HepG2 (cell line): ENCODE data around the gene TTLL6. TPM values are rescaled to one million over a fixed set of nuclear protein-coding genes. Genes with fewer than 3 reads are reported as not detected.
A peak's percentile ranks its signal among the peaks of the same experiment; 100 is the strongest.

ENCODE experiments used
- ATF7 ChIP-seq, 2 experiments: fragments of 450-650 bp in 1 of 2; sonication (generic) in 1 of 2; formaldehyde crosslinking in 1 of 2; IDR thresholded peaks; 2 replicates each; pipeline versions ENCODE4 v1.4.0 to v1.6.1; 2016 to 2020; ENCODE audit warnings: antibody characterized with exemption in 1 of 2, mild to moderate bottlenecking in 1 of 2, missing genetic modification reagents in 1 of 2
- BATF2 ChIP-seq: sonication (generic); formaldehyde crosslinking; IDR thresholded peaks from 2 replicates; pipeline ENCODE4 v1.8.0; 2022; ENCODE audit warnings: mild to moderate bottlenecking, missing genetic modification reagents, moderate library complexity
- GPN1 ChIP-seq: sonication (generic); formaldehyde crosslinking; IDR thresholded peaks from 2 replicates; pipeline ENCODE4 v1.5.1; 2020; ENCODE audit warnings: missing genetic modification reagents, borderline replicate concordance
- MZF1 ChIP-seq: sonication (generic); formaldehyde crosslinking; IDR thresholded peaks from 2 replicates; pipeline ENCODE4 v1.8.1; 2023; ENCODE audit warnings: mild to moderate bottlenecking, missing genetic modification reagents, borderline replicate concordance
- NCOA2 ChIP-seq: sonication (generic); formaldehyde crosslinking; IDR thresholded peaks from 2 replicates; pipeline ENCODE4 v1.8.0; 2022; ENCODE audit warnings: inconsistent platforms
- NONO ChIP-seq, 2 experiments: fragments of 450-650 bp in 1 of 2; sonication (generic) in 1 of 2; formaldehyde crosslinking in 1 of 2; IDR thresholded peaks in 1 of 2; conservative IDR thresholded peaks in 1 of 2; 2 replicates each; pipeline versions ENCODE4 v1.6.1 to v1.8.0; 2017 to 2022; ENCODE audit warnings: mild to moderate bottlenecking in 1 of 2, missing genetic modification reagents in 1 of 2, moderate library complexity in 1 of 2
- PAX8 ChIP-seq: sonication (generic); formaldehyde crosslinking; IDR thresholded peaks from 2 replicates; pipeline ENCODE4 v1.8.0; 2022; ENCODE audit warnings: mild to moderate bottlenecking, missing genetic modification reagents, borderline replicate concordance
- RXRB ChIP-seq: IDR thresholded peaks from 2 replicates; pipeline ENCODE4 v1.6.1; 2016; ENCODE audit warnings: borderline replicate concordance, missing genetic modification reagents, missing compliant biosample characterization
- STAT5B ChIP-seq: sonication (generic); formaldehyde crosslinking; IDR thresholded peaks from 2 replicates; pipeline ENCODE4 v1.4.0; 2020; ENCODE audit warnings: missing genetic modification reagents
- ZNF143 ChIP-seq: sonication (generic); formaldehyde crosslinking; IDR thresholded peaks from 2 replicates; pipeline ENCODE4 v1.4.0; 2020; ENCODE audit warnings: missing genetic modification reagents
- ZNF256 ChIP-seq: sonication (generic); formaldehyde crosslinking; conservative IDR thresholded peaks from 2 replicates; pipeline ENCODE4 v1.4.0; 2020; ENCODE audit warnings: missing genetic modification reagents
- ZNF354B ChIP-seq: sonication (generic); formaldehyde crosslinking; IDR thresholded peaks from 2 replicates; pipeline ENCODE4 v1.8.0; 2022; ENCODE audit warnings: mild to moderate bottlenecking, missing genetic modification reagents
- ZNF543 ChIP-seq: sonication (generic); formaldehyde crosslinking; IDR thresholded peaks from 2 replicates; pipeline ENCODE4 v1.4.0; 2020; ENCODE audit warnings: mild to moderate bottlenecking, missing genetic modification reagents
- ZNF747 ChIP-seq: sonication (generic); formaldehyde crosslinking; IDR thresholded peaks from 2 replicates; pipeline ENCODE4 v1.8.1; 2023; ENCODE audit warnings: missing genetic modification reagents, mild to moderate bottlenecking, borderline replicate concordance
- ZNF761 ChIP-seq: sonication (generic); formaldehyde crosslinking; conservative IDR thresholded peaks from 2 replicates; pipeline ENCODE4 v1.4.0; 2020; ENCODE audit warnings: mild to moderate bottlenecking, missing genetic modification reagents
- ZNF775 ChIP-seq: sonication (generic); formaldehyde crosslinking; IDR thresholded peaks from 2 replicates; pipeline ENCODE4 v1.4.0; 2020; ENCODE audit warnings: missing genetic modification reagents, mild to moderate bottlenecking, moderate library complexity, borderline replicate concordance
- ZSCAN12 ChIP-seq: sonication (generic); formaldehyde crosslinking; IDR thresholded peaks from 2 replicates; pipeline ENCODE4 v1.9.0; 2021; ENCODE audit warnings: mild to moderate bottlenecking, missing genetic modification reagents
- polyA plus RNA-seq, 8 experiments: library from polyadenylated mRNA; depleted of rRNA in 3 of 8; stranded (reverse) in 7 of 8; unstranded in 1 of 8; fragments of >200 nt; fragmentation: Illumina TruSeq in 4 of 8; extraction: Trizol in 4 of 8; gene quantifications; 2 replicates each; pipeline versions ENCODE4 v1.2.1 to v1.2.3, GENCODE V29; 2011 to 2016; ENCODE audit warnings: low read depth in 4 of 8, missing spikeins in 1 of 8, mixed read lengths in 1 of 8; ENCODE audit not compliant: insufficient read depth in 1 of 8
- total RNA-seq, 5 experiments: library from RNA; depleted of rRNA; stranded (reverse); fragments of >200 nt; fragmentation: Illumina TruSeq; extraction: Trizol; gene quantifications; 2 replicates each; pipeline ENCODE4 v1.2.3, GENCODE V29; 2016; ENCODE audit warnings: low read depth in 1 of 5
- TF ChIP-seq, protein P1 (sequence below): sonication (generic); formaldehyde crosslinking; IDR thresholded peaks from 2 replicates; pipeline ENCODE4 v1.4.0; 2020; ENCODE audit warnings: missing genetic modification reagents, mild to moderate bottlenecking, borderline replicate concordance
- TF ChIP-seq, protein P2 (sequence below): sonication (generic); formaldehyde crosslinking; conservative IDR thresholded peaks from 2 replicates; pipeline ENCODE4 v1.8.0; 2022; ENCODE audit warnings: missing genetic modification reagents

The TTLL6 gene
- total and polyA plus RNA-seq, 2 of the 13 experiments (the other 11 are each of a cell fraction or from before 2014, with no cell fraction given): 0.04 to 0.08 TPM

GRCh38 chr17:48816774-48817590, at the start of gene TTLL6 (continued):
- TF ChIP-seq ZNF761 (CRISPR knock-in tag) (0 out of 2 replicates have a peak, but pooled peaks have one; percentile 45), NCOA2 (CRISPR knock-in tag) (no peak), ATF7 (IDR thresholded peaks at IDR 0.05) (no peak), ATF7 (CRISPR knock-in tag; IDR thresholded peaks at IDR 0.05) (no peak), ZNF354B (CRISPR knock-in tag) (no peak), BATF2 (no peak), ZNF747 (CRISPR knock-in tag) (no peak), MZF1 (CRISPR knock-in tag) (no peak), PAX8 (CRISPR knock-in tag) (0 out of 2 replicates have a peak, but pooled peaks have one; percentile 64), ZNF543 (CRISPR knock-in tag) (0 out of 2 replicates have a peak, but pooled peaks have one; percentile 49), GPN1 (CRISPR knock-in tag) (no peak), ZNF143 (CRISPR knock-in tag) (0 out of 2 replicates have a peak, but pooled peaks have one; percentile 24), STAT5B (CRISPR knock-in tag) (no peak), ZNF775 (CRISPR knock-in tag) (no peak), RXRB (CRISPR knock-in tag) (no peak), ZNF256 (CRISPR knock-in tag) (no peak), ZSCAN12 (no peak), NONO (IDR thresholded peaks at IDR 0.05) (no peak), NONO (CRISPR knock-in tag; conservative IDR thresholded peaks at IDR 0.05) (no peak)
- TF ChIP-seq, protein P1, sequence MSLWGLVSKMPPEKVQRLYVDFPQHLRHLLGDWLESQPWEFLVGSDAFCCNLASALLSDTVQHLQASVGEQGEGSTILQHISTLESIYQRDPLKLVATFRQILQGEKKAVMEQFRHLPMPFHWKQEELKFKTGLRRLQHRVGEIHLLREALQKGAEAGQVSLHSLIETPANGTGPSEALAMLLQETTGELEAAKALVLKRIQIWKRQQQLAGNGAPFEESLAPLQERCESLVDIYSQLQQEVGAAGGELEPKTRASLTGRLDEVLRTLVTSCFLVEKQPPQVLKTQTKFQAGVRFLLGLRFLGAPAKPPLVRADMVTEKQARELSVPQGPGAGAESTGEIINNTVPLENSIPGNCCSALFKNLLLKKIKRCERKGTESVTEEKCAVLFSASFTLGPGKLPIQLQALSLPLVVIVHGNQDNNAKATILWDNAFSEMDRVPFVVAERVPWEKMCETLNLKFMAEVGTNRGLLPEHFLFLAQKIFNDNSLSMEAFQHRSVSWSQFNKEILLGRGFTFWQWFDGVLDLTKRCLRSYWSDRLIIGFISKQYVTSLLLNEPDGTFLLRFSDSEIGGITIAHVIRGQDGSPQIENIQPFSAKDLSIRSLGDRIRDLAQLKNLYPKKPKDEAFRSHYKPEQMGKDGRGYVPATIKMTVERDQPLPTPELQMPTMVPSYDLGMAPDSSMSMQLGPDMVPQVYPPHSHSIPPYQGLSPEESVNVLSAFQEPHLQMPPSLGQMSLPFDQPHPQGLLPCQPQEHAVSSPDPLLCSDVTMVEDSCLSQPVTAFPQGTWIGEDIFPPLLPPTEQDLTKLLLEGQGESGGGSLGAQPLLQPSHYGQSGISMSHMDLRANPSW (CRISPR knock-in tag): no peak
- TF ChIP-seq, protein P2, sequence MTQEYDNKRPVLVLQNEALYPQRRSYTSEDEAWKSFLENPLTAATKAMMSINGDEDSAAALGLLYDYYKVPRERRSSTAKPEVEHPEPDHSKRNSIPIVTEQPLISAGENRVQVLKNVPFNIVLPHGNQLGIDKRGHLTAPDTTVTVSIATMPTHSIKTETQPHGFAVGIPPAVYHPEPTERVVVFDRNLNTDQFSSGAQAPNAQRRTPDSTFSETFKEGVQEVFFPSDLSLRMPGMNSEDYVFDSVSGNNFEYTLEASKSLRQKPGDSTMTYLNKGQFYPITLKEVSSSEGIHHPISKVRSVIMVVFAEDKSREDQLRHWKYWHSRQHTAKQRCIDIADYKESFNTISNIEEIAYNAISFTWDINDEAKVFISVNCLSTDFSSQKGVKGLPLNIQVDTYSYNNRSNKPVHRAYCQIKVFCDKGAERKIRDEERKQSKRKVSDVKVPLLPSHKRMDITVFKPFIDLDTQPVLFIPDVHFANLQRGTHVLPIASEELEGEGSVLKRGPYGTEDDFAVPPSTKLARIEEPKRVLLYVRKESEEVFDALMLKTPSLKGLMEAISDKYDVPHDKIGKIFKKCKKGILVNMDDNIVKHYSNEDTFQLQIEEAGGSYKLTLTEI: no peak
